Activated CD4-positive, alpha-beta T cell treated with anti-CD3 and anti-CD28 coated beads for 48 hours (primary cell): ENCODE measurements around the gene SNX27.
"Not testable (repeated sequence)": the region's sequence is repeated elsewhere in the genome, so short reads cannot be mapped to it uniquely, and the experiment has no call there.

ENCODE experiments used
- DNase-seq: peaks from one replicate; pipeline ENCODE4 v3.0.0-alpha.2; 2020

The SNX27 gene

DNA sequence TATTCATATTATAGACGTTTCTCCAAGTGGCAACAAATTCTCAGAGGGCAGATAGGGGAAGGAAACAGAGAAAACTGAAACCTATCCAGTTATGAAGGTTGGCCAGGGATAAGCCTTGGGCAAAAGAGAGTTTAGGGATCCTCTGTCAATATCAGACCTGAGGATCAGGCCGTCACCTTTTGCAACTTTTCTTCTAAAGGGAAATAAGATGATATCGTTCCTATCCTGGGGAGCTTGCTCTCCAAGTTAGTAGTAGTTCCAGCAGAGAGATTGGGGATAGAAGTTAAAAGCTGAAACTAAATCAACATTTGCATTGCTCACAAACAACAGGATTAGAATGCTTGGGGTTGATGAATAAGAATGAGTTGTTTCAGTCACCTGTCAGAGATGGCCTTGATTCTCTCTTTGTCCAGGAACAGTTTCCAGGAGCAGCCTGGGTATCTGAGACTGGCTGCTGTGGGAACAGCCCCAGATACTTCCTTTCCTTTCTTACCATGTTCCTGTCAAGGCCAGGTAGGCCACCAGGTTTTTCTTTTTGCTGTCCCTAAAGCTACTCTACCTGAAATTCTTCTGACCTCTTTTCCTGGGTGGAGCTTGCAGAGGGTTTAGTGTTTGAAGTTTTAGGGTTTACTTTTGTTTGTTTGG, 112.0 kb downstream of the SNX27 start:
- DNase-seq: no peak

DNA sequence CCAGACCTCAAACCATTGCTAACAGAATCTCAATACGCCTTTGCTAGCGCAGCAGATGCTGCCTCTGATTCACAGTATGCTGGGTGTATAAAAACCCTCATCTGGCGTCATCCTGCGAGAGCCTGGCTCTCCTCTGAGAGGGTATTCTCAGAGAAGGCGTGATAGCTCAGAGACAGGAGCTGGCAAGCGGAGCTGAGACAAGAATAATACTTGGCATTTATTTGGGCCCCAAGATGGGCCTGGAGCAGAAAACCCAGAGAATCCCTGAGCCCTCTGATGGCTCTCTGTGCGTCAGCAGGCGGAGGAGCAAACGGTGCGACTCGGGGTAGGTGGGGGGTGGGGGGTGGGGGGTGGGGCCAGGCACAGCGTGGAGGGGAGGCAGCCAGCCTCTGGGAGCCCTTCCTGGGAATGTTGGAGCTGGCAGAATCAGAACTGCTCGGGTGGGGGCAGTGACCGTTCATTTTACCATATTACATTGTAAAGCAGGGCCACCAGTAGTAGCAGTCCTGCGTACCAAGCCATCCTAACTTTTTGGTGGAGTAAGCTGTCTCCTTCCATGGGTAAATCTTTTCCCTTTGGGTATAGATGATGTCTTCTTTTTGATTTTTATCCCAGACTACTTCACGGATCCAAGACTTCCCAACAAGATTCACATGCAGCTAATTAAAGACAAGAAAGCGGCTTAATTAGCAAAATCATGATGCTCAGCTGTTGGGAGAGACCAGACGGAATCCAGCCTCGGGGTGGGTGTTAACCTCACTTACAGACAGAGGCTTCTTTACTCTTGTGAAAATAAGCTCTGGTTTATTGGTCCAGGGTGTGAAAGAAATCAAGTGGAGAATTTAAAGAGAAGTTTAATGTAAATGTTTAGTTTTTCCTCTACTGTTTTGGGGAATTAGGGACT, 116.6 kb downstream of the SNX27 start:
- no peak for DNase-seq

DNA sequence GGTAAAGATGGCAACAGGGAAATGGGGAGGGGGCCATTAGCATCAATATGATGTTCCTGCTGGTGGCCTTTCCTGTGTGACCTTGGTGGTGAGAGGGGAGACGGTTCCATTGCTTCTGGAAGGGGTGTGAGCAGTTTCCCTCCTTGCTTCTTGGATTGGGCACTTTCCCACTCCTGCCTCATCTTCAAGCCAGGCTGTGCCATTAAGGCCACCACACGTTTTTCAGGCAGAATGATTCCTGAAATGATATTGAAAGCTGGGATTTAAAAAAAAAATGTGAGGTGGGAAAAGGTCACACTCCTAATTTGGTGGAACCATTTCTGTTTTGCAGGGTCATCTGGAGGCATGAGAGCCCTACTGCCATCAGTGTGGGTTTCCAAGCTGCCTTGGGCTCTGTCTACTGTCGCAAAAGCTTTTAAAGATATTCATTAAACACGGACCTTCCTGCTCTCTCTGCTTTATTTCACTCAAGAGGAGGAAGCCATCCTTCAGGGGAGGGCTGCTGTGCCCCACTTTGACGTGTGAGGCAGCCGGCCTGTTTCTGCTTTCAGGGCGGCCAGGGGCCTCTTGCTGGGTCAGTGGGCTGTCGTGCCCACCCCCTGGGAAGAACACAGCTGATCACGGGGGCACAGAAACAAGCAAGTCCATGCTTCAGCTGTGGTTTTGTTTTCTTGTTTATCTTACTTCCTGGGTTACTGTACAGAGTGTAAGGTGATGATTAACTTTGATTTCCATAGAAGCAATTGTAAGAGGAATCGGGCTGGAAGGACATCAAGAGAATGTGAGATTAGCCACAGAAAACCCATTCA, 117.5 kb downstream of the SNX27 start:
- DNase-seq: no peak

GRCh38 chr1:151729966-151730291, 118.1 kb downstream of the SNX27 start:
- no peak for DNase-seq

GRCh38 chr1:151733126-151733525, 121.3 kb downstream of the SNX27 start:
- DNase-seq: no peak

GRCh38 chr1:151733995-151734394, 122.1 kb downstream of the SNX27 start:
- not testable (repeated sequence) for DNase-seq

- no peak for DNase-seq
Measured at GRCh38 chr1:151737026-151737425, 125.2 kb downstream of the SNX27 start.

GRCh38 chr1:151737479-151737878, 125.6 kb downstream of the SNX27 start:
- no peak for DNase-seq

- no peak for DNase-seq
Measured at GRCh38 chr1:151739590-151740355, 127.9 kb downstream of the SNX27 start.

- no peak for DNase-seq
Measured at GRCh38 chr1:151741516-151741915, 129.7 kb downstream of the SNX27 start.
